Stromal cell of bone marrow (primary cell): Measurements from ENCODE around the gene RMDN2.
"Not testable (repeated sequence)": the region's sequence is repeated elsewhere in the genome, so short reads cannot be mapped to it uniquely, and the experiment has no call there.

Experiments
- DNase-seq: peaks from one replicate; pipeline ENCODE4 v3.0.0-alpha.2; 2012; ENCODE audit warnings: low read depth

Gene RMDN2

DNA sequence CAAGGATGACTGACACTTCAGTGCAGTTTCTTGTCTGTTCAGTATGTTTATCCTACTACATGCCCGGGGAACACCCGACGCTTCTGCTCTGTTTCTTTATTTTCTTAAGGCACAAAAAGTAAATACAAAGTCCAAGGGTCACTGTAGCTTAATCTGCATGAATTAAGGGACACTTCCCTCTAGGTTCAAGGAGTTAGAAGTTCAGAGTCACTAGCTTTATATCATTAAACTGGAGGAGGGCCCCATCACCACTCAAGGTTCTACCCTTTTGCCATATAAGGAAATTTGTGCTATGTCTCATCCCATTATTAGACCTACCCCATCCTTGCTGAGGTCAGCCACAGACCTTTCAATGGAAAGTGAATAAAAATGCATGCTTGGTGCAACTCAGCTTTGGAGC, 27.6 kb upstream of the RMDN2 start:
- DNase-seq: no peak

DNA sequence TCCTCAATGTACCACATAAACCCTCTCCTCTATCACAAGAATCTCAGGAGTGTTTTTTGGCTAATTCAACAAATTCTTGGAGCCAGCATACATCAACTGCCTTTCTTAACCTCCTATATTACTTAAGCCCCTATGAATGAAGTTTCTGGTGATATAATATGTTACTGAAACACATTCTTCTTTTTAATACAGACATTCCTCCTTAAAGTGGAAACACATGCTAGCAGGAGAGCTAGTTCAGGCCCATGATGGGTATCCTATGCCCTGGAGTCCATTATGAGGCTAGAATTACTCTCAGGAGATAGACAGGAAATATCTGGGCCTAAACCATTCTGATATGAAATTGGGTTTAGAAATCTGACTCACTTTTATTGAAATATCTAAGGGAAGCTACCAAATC, 26.6 kb upstream of the RMDN2 start:
- no peak for DNase-seq

DNA sequence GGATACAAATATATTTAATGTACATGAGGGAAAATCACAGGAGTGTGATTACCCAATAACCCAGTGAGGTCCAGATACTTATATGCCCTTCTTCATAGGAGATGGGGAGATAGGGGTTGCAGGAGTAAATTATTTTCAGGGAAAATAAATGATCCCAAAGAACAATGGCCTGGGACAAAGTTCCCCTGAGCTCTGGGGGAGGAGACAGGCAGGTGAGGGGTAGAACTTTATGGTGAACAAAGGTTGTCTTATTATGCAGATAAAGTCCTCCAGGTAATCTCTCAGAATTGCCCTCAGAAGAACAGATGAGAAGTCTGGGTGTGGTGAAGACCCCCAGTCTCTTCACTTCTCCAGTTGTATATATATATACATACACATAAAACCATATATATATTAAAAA, 22.1 kb upstream of the RMDN2 start:
- no peak for DNase-seq

DNA sequence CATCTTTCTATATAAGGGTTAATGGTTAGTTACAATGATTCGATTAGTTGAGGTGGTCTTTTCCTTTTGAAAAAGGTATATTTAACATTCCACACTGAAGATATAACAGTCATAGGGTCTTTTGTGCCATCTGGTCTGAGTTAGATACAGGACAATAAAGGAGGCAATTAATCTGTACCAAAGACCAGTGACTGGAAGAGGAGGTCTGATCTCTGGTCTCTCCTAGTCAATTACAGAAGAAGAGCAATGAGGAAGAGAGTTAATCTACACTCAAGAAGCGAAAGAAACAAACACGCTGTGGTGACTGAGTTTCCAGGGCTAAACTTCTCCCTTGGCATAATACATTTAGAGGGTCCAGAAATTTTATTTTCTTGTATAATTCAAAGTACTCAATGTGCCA, 20.7 kb upstream of the RMDN2 start:
- no peak for DNase-seq

DNA sequence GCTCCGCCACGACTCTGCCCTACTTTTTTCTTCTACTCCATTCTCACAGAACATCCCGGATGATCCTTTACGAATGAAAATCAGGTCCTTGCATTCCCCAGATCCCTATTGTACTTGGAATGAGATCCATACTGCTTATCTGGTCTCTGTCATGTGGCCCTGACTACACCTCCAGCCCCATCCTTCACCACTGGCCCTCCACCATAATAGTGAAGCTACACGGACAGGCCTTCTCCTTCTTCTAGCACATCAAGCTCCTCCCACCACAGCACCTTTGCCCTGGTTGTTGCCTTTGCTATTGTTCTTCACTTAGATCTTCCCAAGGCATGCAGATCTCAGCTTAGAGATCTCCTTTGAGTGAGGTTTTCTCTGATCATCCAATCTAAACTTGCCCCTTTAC, 20.1 kb upstream of the RMDN2 start:
- no peak for DNase-seq

DNA sequence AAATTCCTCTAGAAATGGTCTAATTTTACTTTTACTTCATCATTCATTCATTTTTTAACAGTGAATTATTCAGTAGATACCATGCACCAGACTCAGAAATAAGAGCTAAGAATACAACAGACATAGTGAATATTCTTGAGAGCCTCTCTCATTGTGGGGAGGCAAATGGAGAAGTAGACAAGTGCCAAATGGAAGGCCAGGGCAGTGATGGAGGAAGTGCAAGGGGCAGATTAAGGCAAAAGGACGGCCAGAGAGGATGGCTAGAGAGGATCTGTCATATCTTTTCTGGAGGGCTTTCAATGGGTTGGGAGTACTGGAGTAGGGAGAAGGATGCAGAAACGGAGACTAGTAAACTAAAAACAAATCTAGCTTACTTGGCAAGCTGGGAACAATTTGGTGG, 19.0 kb upstream of the RMDN2 start:
- DNase-seq: no peak

DNA sequence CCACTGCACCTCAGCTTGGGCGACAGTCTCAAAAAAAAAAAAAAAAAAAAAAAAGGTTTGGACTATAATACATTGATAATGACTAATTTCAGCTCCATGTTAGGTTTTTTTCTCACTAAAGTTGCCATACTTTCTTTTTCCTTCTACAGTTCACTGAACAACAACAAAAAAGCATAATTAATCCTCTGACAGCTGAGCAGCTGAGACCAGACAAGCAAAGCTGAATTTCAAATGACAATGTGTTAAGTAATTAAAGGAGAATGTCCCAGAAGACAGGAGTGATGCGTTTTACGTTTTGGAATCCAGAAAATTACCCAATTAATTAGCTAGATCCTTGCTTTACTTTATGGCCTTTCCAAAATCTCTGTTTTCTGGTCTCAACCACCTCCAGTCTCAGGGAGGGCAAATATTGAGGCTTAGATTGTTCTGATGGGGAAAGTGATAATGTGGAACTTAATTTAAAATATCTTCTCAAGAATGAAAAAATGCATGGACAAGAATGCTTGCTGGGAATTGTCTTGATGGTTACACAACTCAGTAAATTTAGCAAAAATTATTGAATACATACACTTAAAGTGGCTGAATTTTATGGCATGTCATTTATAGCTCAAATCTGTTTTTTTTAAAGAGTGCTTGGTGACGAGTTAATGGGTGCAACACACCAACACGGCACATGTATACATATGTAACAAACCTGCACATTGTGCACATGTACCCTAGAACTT, 17.4 kb upstream of the RMDN2 start:
- no peak for DNase-seq

DNA sequence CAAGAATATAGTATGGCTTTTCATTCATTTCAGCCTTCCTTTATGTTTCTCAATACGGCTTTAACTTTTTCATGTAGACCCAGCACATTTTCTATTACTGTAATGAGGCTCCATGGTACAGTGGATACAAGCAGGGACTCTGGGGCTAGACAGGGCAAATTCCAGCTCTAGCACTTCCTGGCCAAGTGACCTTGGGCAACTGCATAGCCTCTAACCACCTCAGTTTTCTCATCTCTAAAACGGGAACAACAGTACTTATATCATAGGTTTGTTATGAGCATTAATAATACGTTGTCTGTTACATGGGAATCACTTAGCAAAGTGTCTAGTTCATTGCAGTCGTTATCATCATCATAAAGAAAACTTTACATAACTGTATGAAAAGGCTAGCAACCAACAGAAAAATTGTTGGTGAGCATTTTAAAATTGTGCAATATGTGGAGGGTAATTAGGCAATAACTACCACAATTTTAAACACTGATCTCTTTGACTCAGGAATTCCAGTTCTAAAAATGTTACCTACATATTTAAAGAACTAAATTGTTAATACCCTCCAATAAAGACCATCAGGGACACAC, 13.7 kb upstream of the RMDN2 start:
- DNase-seq: no peak

DNA sequence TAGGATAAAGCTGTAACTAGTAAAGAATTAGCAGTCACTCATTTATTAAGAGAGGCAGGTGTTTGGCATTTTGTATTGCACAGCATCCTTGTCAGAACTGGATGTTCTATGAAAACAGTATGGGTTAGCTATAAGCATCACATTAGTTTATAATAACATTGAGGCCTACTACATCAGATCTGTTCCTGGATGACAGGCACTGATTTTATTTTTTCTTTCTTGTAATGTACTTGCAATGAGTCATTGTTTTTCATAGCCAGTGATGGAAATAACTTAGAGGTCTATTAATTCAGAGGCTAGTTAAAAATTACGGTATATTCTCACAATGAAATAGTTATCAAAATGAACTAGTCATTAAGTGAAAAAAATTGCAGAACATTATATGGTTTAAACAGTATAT, 13.0 kb upstream of the RMDN2 start:
- DNase-seq: peak; percentile 28

DNA sequence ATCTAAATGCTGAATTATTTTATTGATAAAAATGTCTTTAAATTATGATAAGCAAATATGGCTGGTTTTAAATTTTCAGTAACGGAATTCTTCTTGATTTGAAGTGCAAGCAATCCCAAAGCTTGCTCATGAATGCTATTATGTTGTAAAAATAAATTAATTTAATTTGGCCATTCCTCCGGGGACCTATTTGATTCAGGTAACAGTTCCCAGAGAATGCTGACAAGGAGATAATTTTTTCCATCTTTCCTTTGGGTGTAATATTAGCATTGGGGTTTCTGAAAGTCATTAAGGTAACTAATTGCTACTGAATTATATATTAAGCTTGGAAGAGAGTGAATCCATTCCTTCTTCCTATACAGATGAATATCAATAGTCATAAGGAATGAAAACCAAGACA, 12.5 kb upstream of the RMDN2 start:
- no peak for DNase-seq

DNA sequence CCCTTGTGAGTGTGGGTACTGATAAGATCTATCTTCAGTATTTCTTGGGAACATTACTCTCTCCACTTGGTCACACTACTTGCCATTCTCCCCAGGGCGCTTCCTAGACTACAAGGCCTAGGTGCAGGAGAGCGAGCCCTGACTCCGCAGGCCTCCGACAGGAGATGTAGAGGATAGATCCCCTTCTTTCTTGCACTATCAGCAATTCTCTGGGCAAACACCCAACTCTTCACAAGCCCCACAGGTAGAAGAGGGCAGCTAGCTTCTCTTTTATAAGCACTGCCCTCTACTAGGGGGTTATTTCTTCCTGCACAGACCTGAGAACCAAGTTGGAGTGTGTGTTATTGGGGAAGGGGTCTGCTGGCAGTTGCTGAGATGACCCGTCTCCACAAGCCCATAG, 10.7 kb upstream of the RMDN2 start:
- no peak for DNase-seq

DNA sequence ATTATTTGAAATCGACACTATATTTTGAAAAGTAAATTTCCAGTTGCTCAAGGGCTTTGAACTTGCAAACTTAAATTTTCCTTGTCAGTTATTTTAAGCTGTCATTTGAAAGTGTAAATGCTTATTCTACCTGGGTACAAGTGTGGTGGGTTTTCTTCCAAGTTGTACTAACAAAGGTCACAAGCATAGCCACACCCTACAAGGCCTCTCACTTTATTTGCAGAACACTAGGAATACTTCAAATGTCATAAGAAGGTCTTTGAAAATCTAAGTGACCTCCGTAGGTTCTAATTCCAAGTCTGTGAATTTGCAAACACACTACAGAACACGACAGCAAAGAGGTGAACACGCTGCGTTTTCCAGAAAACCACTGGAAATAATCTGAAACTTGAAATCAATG, 9.3 kb upstream of the RMDN2 start:
- no peak for DNase-seq

DNA sequence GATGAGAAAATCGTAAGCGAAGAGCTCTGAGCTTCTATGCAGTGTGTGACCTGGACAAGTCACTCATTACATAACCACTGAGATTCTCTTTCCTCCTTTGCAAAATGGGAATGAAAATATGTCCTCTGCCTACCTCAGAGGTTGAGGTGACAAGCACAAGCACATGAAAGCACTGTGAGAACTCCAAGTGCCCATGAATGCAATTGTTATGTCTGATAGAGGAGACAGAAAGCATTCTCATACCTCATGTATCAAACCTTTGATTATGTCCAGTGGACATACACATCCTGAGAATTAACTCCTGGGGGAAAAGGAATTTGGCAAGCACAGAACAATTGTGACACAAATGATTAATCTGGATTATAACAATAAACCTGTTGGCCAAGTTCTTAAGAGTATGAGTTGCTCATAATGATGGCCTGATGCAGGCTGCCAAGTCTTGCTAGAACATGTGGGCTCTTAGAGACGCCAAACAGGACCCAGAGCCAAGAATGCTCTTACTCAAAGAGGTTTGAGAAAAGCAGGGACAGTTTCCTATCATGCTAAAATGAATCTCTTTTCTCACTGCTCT, 8.5 kb upstream of the RMDN2 start:
- DNase-seq: peak; percentile 94

DNA sequence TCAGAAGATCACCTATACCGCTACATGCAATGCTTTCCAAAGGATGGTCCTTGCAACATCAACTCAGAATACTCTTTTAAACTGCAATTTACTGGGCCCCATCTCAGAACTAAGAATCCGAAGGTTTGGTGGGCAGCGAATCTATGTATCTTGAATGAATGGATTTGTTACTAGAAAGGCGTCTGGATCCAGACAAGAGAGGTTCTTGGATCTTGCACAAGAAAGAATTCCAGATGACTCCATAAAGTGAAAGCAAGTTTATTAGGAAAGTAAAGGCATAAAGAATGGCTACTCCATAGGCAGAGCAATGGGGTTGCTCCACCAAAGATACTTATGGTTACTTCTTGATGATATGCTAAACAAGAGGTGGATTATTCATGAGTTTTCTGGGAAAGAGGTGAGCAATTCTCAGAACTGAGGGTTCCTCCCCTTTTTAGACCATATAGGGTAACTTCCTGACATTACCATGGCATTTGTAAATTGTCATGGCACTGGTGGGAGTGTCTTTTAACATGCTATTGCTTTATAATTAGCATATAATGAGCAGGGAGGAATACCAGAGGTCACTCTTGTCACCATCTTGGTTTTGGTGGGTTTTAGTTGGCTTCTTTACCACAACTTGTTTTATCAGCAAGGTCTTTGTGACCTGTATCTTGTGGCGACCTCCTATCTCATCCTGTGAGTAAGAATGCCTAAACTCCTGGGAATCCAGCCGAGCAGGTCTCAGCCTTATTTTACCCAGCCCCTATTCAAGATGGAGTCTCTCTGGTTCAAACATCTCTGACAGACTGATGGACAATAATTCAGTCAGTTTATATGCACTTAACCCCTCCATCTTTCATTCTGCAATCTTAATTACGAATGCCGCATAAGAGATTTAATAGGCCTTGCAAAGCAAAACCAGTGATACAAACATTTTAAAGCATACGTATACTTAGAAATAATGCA, 7.5 kb upstream of the RMDN2 start:
- DNase-seq: no peak

DNA sequence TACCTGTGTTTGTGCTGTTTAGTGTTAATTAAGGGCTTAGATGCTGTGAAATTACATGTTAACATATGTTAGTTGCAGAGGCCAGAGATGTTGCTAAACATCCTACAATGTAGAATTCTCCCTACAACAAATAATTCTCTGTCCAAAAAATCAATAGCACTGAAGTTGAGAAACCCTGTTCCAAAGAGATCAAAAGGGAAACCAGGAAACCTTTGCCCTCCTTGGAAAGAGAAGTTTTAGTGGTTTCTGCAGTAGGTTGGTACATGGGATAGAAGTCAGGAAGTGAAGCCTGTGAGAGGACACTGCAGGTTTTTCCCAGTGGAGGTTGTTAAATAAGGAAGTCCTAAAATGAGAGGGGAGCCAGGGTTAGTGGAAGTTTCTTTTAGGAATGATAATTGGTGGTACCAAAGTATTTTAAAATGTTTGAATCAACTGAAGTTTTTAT, 6.3 kb upstream of the RMDN2 start:
- no peak for DNase-seq

DNA sequence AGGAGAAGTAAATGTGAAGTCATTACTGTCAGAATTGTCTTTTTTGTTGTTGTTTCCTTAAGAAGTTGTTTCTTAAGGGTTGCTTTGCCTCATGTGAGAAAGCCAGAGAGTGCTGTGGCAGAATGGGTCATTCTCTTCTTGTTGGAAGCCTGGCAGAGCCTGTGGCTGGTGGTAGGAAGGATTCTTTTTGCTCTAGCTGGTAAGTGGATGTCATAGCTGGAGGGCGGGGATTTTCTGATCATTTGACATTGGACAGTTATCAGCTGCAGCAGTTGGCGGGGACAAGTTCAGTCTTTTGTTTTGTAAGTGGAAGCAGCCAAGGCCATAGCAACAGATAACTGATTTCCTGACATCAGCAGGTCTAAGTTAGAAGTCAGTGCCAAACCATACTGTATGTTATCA, 5.5 kb upstream of the RMDN2 start:
- no peak for DNase-seq

DNA sequence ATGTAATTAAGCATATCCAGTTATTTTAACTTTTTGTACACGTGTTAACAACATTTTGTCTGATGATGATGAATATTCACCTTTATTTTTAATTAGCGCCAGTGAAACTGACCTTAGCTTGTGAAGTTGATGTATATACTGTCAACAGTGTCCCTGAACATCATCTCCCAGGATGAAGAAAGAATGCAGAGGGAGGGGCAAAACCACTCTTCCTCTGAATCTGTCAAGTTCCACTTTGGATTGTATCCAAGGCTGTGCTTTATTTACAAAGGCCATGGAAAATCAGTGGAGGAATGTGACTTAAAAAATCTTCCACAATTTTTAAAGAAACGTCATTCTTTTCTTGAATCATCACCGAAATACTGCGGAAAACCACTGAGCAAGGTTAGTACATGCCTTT, 4.5 kb upstream of the RMDN2 start:
- no peak for DNase-seq

DNA sequence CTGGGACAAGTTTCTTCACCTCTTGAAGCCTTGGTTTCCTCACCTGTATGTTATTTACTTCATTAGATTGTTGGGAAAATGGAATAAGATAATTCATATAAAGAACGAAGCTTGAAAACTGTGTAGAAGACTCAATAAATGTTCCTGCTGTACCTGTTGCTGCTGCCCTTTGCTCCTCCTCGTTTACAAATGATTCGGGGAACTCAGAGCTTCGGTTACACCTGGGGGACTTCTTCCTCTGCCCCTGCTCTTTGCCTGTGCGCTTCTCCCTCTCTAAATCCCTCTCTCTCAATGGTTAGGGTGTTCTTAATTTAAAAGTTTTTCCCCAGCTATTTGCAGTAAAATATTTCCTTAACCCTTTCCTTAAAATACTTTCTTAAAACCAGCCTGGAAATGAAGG, 3.3 kb upstream of the RMDN2 start:
- DNase-seq: no peak

DNA sequence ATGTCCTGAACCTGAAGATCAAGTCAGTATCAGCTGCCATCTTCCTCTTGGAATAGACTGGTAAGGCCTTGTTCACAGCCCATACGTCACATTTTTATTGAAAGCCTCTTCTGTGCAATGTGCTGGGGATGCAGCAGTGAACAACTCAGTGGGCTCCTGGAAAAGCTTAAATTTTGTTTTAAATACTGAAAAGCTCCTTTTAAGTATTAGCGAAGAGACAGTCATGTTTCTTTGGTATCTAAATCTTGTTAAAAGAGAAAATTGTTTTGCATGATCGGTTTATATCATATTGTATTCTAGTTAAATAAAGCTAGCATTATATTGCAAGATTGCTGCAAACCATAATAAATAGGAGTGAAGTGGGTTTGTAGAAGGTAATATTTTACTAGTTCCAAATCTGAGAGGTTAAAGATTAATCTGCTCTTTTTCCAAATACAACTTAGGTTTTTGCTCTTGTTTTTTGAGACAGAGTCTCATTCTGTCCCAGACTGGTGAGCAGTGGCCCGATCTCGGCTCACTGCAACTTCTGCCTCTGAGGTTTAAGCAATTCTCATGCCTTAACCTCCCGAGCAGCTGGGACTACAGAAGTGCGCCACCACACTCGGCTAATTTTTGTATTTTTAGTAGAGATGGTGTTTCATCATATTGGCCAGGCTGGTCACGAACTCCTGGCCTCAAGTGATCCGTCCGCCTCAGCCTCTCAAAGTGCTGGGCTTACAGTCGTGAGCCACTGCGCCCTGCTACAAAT, 1.6 kb upstream of the RMDN2 start:
- no peak for DNase-seq

DNA sequence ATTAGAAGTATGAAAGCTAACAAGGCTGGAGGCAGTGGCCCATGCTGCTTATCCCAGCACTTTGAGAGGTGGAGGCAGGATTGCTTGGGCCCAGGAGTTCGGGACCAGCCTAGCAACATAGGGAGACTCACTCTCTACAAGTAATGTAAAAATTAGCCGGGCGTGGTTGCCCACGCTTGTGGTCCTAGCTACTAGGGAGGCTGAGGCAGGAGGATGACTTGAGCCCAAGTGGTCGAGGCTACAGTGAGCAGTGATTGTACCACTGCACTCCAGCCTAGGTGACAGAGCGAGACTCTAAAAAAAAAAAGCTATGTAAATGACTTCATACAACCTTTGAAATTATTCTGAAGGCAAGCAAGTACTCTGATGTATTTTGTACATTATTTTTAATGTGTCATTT, 1.5 kb downstream of the RMDN2 start:
- DNase-seq: no peak

DNA sequence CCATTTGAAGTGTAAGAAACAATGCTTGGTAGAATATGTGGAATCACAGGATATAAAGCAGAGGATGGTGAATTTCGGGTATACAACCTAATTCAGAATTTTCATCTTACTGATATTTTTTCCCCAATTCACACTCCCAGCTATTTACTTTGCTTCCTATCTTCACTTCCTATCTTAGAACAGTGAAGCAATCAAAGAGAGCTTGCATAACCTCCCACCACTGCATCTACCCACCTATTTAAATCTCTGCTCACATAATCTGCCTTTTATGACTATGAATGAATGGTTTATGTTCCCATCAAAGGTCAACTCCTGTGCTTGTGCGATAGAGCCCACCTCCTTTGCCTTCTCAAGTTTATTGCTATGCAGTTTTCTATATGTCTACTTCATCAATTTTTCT, 3.3 kb downstream of the RMDN2 start:
- DNase-seq: no peak

DNA sequence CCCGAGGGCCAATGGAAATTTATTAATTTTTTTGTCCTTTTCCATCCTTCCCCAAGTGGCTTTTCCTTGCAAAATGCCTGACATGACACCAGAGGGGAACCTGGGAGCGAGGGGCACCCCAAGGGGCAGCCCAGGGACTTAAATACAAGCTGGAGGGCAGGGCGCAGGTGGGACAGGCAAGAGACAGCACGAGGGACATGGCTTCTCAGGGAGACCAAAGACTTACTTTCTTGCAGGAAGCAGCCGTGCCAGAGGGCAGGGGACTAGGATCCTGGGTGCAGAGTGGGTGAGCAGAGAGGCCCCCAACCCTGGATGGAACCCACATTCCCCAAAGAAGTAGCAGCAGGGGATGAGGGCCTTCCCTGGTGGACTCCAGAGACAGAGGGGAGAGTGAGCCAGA, 5.3 kb downstream of the RMDN2 start:
- not testable (repeated sequence) for DNase-seq
